SK-N-SH treated with all-trans-retinoic acid at 6 μM for 48 hours (cell line): ENCODE results near the gene RALGPS1.

Experiments
- ARNTL ChIP-seq: fragments of 450-650 bp; formaldehyde crosslinking; IDR thresholded peaks from 2 replicates; pipeline ENCODE4 v1.5.0; 2020; ENCODE audit warnings: low read depth, mild to moderate bottlenecking, moderate library complexity, borderline replicate concordance
- CSDC2 ChIP-seq: fragments of 250-450 bp; sonication (Bioruptor Pico); IDR thresholded peaks from 2 replicates; pipeline ENCODE4 v1.5.0; 2020; ENCODE audit warnings: mild to moderate bottlenecking, moderate library complexity
- SNAI2 ChIP-seq: fragments of 250-450 bp; sonication (Bioruptor Pico); IDR thresholded peaks from 2 replicates; pipeline ENCODE4 v1.5.0; 2020; ENCODE audit warnings: mild to moderate bottlenecking, moderate library complexity
- ZFP30 ChIP-seq: fragments of 450-650 bp; formaldehyde crosslinking; IDR thresholded peaks from 2 replicates; pipeline ENCODE4 v1.5.0; 2022; ENCODE audit warnings: mild to moderate bottlenecking, moderate library complexity
- TF ChIP-seq, protein P1 (sequence below): fragments of 250-450 bp; sonication (Bioruptor Pico); IDR thresholded peaks from 2 replicates; pipeline ENCODE4 v1.8.0; 2020; ENCODE audit warnings: mild to moderate bottlenecking, moderate library complexity, borderline replicate concordance
- TF ChIP-seq, protein P2 (sequence below): fragments of 250-450 bp; sonication (Bioruptor Pico); IDR thresholded peaks from 2 replicates; pipeline ENCODE4 v1.5.1; 2020; ENCODE audit warnings: low read depth, mild to moderate bottlenecking, moderate library complexity

DNA sequence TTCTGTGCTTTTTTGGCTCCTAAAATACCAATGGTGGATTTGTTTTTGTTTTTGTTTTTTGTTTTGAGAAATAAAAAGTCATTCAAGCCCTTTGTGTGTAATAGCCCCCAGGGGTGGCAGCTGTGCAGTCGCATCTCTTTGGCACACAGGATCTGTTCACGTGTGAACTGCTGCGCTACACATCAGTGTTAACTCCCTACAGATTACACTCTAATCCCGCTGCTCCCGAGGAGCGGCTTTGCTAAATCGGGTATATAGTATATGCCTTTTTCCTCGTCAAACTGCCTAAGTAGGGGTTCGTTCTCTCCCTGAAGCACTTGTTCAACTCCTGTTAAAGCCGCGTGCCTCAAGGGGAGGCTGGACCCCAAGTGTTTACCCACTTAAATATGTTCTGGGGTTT is 31.8 kb upstream of the RALGPS1 start:
- no peak for TF ChIP-seq SNAI2 (CRISPR knock-in tag)
- TF ChIP-seq, protein P1, sequence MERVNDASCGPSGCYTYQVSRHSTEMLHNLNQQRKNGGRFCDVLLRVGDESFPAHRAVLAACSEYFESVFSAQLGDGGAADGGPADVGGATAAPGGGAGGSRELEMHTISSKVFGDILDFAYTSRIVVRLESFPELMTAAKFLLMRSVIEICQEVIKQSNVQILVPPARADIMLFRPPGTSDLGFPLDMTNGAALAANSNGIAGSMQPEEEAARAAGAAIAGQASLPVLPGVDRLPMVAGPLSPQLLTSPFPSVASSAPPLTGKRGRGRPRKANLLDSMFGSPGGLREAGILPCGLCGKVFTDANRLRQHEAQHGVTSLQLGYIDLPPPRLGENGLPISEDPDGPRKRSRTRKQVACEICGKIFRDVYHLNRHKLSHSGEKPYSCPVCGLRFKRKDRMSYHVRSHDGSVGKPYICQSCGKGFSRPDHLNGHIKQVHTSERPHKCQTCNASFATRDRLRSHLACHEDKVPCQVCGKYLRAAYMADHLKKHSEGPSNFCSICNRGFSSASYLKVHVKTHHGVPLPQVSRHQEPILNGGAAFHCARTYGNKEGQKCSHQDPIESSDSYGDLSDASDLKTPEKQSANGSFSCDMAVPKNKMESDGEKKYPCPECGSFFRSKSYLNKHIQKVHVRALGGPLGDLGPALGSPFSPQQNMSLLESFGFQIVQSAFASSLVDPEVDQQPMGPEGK (CRISPR knock-in tag): no peak
- no peak for TF ChIP-seq CSDC2 (CRISPR knock-in tag)
- no peak for TF ChIP-seq ARNTL (CRISPR knock-in tag)
- no peak for TF ChIP-seq ZFP30 (CRISPR knock-in tag)
- TF ChIP-seq, protein P2, sequence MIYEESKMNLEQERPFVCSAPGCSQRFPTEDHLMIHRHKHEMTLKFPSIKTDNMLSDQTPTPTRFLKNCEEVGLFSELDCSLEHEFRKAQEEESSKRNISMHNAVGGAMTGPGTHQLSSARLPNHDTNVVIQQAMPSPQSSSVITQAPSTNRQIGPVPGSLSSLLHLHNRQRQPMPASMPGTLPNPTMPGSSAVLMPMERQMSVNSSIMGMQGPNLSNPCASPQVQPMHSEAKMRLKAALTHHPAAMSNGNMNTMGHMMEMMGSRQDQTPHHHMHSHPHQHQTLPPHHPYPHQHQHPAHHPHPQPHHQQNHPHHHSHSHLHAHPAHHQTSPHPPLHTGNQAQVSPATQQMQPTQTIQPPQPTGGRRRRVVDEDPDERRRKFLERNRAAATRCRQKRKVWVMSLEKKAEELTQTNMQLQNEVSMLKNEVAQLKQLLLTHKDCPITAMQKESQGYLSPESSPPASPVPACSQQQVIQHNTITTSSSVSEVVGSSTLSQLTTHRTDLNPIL (CRISPR knock-in tag): no peak
